H1 (cell line): ENCODE data around the gene GAB3. TPM values are rescaled to one million over a fixed set of nuclear protein-coding genes. Genes with fewer than 3 reads are reported as not detected.

Experiments used
- MAFK ChIP-seq: IDR thresholded peaks from 2 replicates; pipeline ENCODE4 v1.6.1; 2012; ENCODE audit warnings: low read depth, mild to moderate bottlenecking, improper control_type of control experiment, low read length
- NRF1 ChIP-seq: IDR thresholded peaks from 2 replicates; pipeline ENCODE4 v1.6.1; 2011; ENCODE audit warnings: mild to moderate bottlenecking, low read depth, low read length, improper control_type of control experiment
- PHF8 ChIP-seq: fragments of 200-600 bp; sonication (generic); conservative IDR thresholded peaks from 2 replicates; pipeline ENCODE4 v1.7.1; 2012; ENCODE audit warnings: low read depth, mild to moderate bottlenecking, inconsistent platforms, low read length, moderate library complexity
- TAF1 ChIP-seq: IDR thresholded peaks from 2 replicates; pipeline ENCODE4 v1.6.1; 2011; ENCODE audit warnings: mild to moderate bottlenecking, low read depth, low read length
- TEAD4 ChIP-seq: IDR thresholded peaks from 2 replicates; pipeline ENCODE4 v1.6.1; 2012; ENCODE audit warnings: low read depth, low read length, inconsistent platforms, mixed read lengths
- polyA plus RNA-seq, 7 experiments: library from polyadenylated mRNA; depleted of rRNA in 3 of 7; stranded (reverse) in 5 of 7; unstranded in 2 of 7; fragments of >200 nt in 5 of 7; fragments of 200-250 nt in 2 of 7; gene quantifications; 1 replicate in 5 of 7; 2 replicates in 1 of 7; 4 replicates in 1 of 7; pipeline versions ENCODE4 v1.2.1 to v1.2.3, GENCODE V29; 2011 to 2013; ENCODE audit warnings: missing spikeins in 2 of 7, mixed read lengths in 2 of 7
- total RNA-seq: library from RNA; stranded (reverse); fragmentation: NEBNext Ultra II Directional; extraction: Animal tissue kit (Norgen Biotek cat#: 25700); gene quantifications from 2 replicates; pipeline ENCODE4 v1.2.1, GENCODE V29; 2021

The GAB3 gene
- total and polyA plus RNA-seq, 2 of the 8 experiments (the other 6 are each of a cell fraction or from before 2014, with no cell fraction given): 0.48 to 1.2 TPM

- TF ChIP-seq PHF8: no peak
- TF ChIP-seq NRF1: no peak
- no peak for TF ChIP-seq TAF1
- no peak for TF ChIP-seq MAFK
- no peak for TF ChIP-seq TEAD4
Measured at GRCh38 chrX:154718616-154719015, 32.3 kb downstream of the GAB3 start (continued).
